K562 (cell line): ENCODE results near the gene RBPMS2. TPM values are rescaled to one million over a fixed set of nuclear protein-coding genes. Genes with fewer than 3 reads are reported as not detected.
A peak's percentile ranks its signal among the peaks of the same experiment; 100 is the strongest.

ENCODE experiments used
- ATAC-seq: fragments of 200-7000 bp; cut with Tn5 transposase; 3 replicates; pipeline ENCODE4 v1.9.1; 2020; ENCODE audit warnings: moderate library complexity
- BruUV-seq: library from RNA; stranded (reverse); fragments of 400-500 nt; replicated peaks from 2 replicates; lab custom pipeline; 2021; lab: Mats Ljungman, UMichigan
- CTCF ChIA-PET: fragments of 300-600 bp; formaldehyde crosslinking; extraction: SDS; loops from one replicate; lab custom pipeline; 2021; ENCODE audit warnings: low intra/inter-chr PET ratio; lab: Yijun Ruan, JAX
- POLR2A ChIA-PET: fragments of 300-600, 350-650 bp; sonication (Branson Sonifier 250); formaldehyde crosslinking; extraction: SDS; loops from one replicate; lab custom pipeline; 2021; ENCODE audit warnings: antibody characterized with exemption, inconsistent platforms; lab: Yijun Ruan, JAX
- DNase-seq, 4 experiments: peaks; one replicate each; pipeline versions ENCODE4 v3.0.0 to v3.0.0-alpha.2; 2011 to 2018; ENCODE audit warnings: low spot score in 3 of 4, mixed read lengths in 3 of 4; ENCODE audit errors: extremely low read depth in 1 of 4
- FAIRE-seq: peaks from 2 replicates; lab custom pipeline; 2011; peaks lifted over from hg19 to GRCh38; lab: Jason Lieb, UNC
- H2AFZ ChIP-seq: 2 replicates; pipeline ENCODE4 v1.6.0; 2011; ENCODE audit warnings: low read depth, low read length, control low read depth, inconsistent platforms
- H3K27ac ChIP-seq: fragments of 200-600 bp; 3 replicates; pipeline ENCODE4 v1.8.0; 2011; ENCODE audit warnings: low read depth, mild to moderate bottlenecking, control low read depth, inconsistent platforms, low read length, moderate library complexity, mixed read lengths; ENCODE audit errors: extremely low read depth
- H3K27me3 ChIP-seq, 2 experiments: fragments of 300-600 bp in 1 of 2; 2 replicates in 1 of 2; 3 replicates in 1 of 2; pipeline versions ENCODE4 v1.6.0 to v1.8.0; 2011; ENCODE audit warnings: inconsistent platforms in 2 of 2, low read length in 2 of 2, mild to moderate bottlenecking in 1 of 2, mixed read lengths in 1 of 2, moderate library complexity in 1 of 2; ENCODE audit not compliant: control insufficient read depth in 2 of 2, insufficient read depth in 2 of 2
- H3K36me3 ChIP-seq: fragments of 300-600 bp; 3 replicates; pipeline ENCODE4 v1.8.0; 2011; ENCODE audit warnings: mild to moderate bottlenecking, low read length, inconsistent platforms; ENCODE audit not compliant: control insufficient read depth, insufficient read depth
- H3K4me1 ChIP-seq, 2 experiments: fragments of 200-600 bp in 1 of 2; replicated peaks in 1 of 2; 2 replicates in 1 of 2; 3 replicates in 1 of 2; pipeline versions ENCODE4 v1.5.1 to v1.8.0; 2011; ENCODE audit warnings: inconsistent platforms in 2 of 2, low read length in 2 of 2, mild to moderate bottlenecking in 1 of 2, mixed read lengths in 1 of 2, moderate library complexity in 1 of 2; ENCODE audit not compliant: control insufficient read depth in 2 of 2, insufficient read depth in 2 of 2
- H3K4me2 ChIP-seq: 2 replicates; pipeline ENCODE4 v1.6.1; 2011; ENCODE audit warnings: low read length, control low read depth, inconsistent platforms, mixed read lengths; ENCODE audit not compliant: insufficient read depth
- H3K4me3 ChIP-seq: fragments of 200-600 bp; sonication (generic), shearing (Covaris generic); 2 replicates; pipeline ENCODE4 v1.5.1; 2016; ENCODE audit warnings: control low read depth, inconsistent platforms
- H3K79me2 ChIP-seq: fragments of 200-600 bp; 3 replicates; pipeline ENCODE4 v1.8.0; 2011; ENCODE audit warnings: low read length, inconsistent platforms; ENCODE audit not compliant: control insufficient read depth, insufficient read depth
- H3K9ac ChIP-seq, 2 experiments: 2 replicates each; pipeline versions ENCODE4 v1.6.0 to v1.6.1; 2011; ENCODE audit warnings: low read depth in 2 of 2, low read length in 2 of 2, control low read depth in 1 of 2, inconsistent platforms in 1 of 2, mild to moderate bottlenecking in 1 of 2, mixed read lengths in 1 of 2; ENCODE audit not compliant: insufficient read depth in 1 of 2
- H3K9me1 ChIP-seq: one replicate; pipeline ENCODE4 v1.6.0; 2011; ENCODE audit warnings: inconsistent platforms, mild to moderate bottlenecking, low read length, moderate library complexity; ENCODE audit not compliant: control insufficient read depth, insufficient read depth
- H3K9me3 ChIP-seq: replicated peaks from 2 replicates; pipeline ENCODE4 v1.5.1; 2011; ENCODE audit warnings: low read depth, low read length, inconsistent platforms; ENCODE audit not compliant: control insufficient read depth, insufficient read depth
- H4K20me1 ChIP-seq: replicated peaks from 2 replicates; pipeline ENCODE4 v1.6.1; 2011; ENCODE audit warnings: low read length, inconsistent platforms, mixed read lengths; ENCODE audit not compliant: control insufficient read depth, insufficient read depth
- ADNP ChIP-seq: fragments of 200-800 bp; sonication (Bioruptor generic); IDR thresholded peaks from 2 replicates; pipeline ENCODE4 v1.6.1; 2016; ENCODE audit warnings: missing genetic modification characterization, missing compliant biosample characterization
- ARID2 ChIP-seq: fragments of 450-650 bp; IDR thresholded peaks from 2 replicates; pipeline ENCODE4 v1.6.1; 2017; ENCODE audit warnings: antibody characterized with exemption, mild to moderate bottlenecking
- CREB1 ChIP-seq, 2 experiments: sonication (generic) in 1 of 2; formaldehyde crosslinking in 1 of 2; IDR thresholded peaks; 2 replicates each; pipeline versions ENCODE4 v1.6.1 to v1.8.0; 2012 to 2022; ENCODE audit warnings: inconsistent platforms in 1 of 2, mild to moderate bottlenecking in 1 of 2, missing genetic modification reagents in 1 of 2, moderate library complexity in 1 of 2
- KLF13 ChIP-seq: fragments of 450-650 bp; IDR thresholded peaks from 2 replicates; pipeline ENCODE4 v1.6.1; 2016; ENCODE audit warnings: missing genetic modification characterization, low read depth, mild to moderate bottlenecking, missing compliant biosample characterization, moderate library complexity, borderline replicate concordance
- NR4A1 ChIP-seq, 2 experiments: fragments of 250-450 bp in 1 of 2; fragments of 450-650 bp in 1 of 2; sonication (Bioruptor Pico) in 1 of 2; IDR thresholded peaks; 2 replicates each; pipeline versions ENCODE4 v1.4.0 to v1.6.1; 2016 to 2020; ENCODE audit warnings: mild to moderate bottlenecking in 2 of 2, missing compliant biosample characterization in 1 of 2, missing genetic modification characterization in 1 of 2, moderate library complexity in 1 of 2
- SMAD4 ChIP-seq: fragments of 250-450 bp; sonication (Bioruptor Pico); conservative IDR thresholded peaks from 2 replicates; pipeline ENCODE4 v1.8.0; 2021; ENCODE audit warnings: inconsistent platforms, mild to moderate bottlenecking, moderate library complexity
- TEAD2 ChIP-seq: fragments of 450-650 bp; IDR thresholded peaks from 2 replicates; pipeline ENCODE4 v1.6.1; 2016; ENCODE audit warnings: missing genetic modification characterization, control low read depth, missing compliant biosample characterization
- ZEB2 ChIP-seq: fragments of 450-650 bp; IDR thresholded peaks from 2 replicates; pipeline ENCODE4 v1.6.1; 2016
- ZNF717 ChIP-seq: fragments of 250-450 bp; sonication (Bioruptor Pico); IDR thresholded peaks from 2 replicates; pipeline ENCODE4 v1.5.0; 2021
- WGBS: fragments of 100-300 bp; shearing (Covaris generic); methylation state at CpG from one replicate; pipeline ENCODE4 v1.1.6; 2016; ENCODE audit warnings: low coverage, mixed read lengths; ENCODE audit not compliant: insufficient coverage; ENCODE audit errors: missing lambda C conversion rate; 5-methylcytosine and 5-hydroxymethylcytosine counted together
- in situ Hi-C: fragments of 300-500 bp; cut with MboI; formaldehyde crosslinking; loops from 4 replicates; pipeline ENCODE4 v1.15.0; 2018; ENCODE audit warnings: inconsistent platforms, mixed read lengths
- intact Hi-C: fragments of 100-400 bp; cut with micrococcal nuclease; formaldehyde crosslinking; loops from 2 replicates; pipeline ENCODE4 v1.14.2; 2022
- polyA plus RNA-seq, 8 experiments: library from polyadenylated mRNA; depleted of rRNA in 4 of 8; stranded (reverse) in 5 of 8; unstranded in 3 of 8; fragments of >200 nt; fragmentation: Nextera tagmentation in 2 of 8; fragmentation: Illumina TruSeq in 1 of 8; extraction: Ambion mirVana in 2 of 8; extraction: Trizol in 1 of 8; gene quantifications; 2 replicates each; pipeline versions ENCODE4 v1.2.1 to v1.2.3, GENCODE V29; 2011 to 2014; ENCODE audit warnings: inconsistent platforms in 1 of 8, missing spikeins in 1 of 8
- total RNA-seq, 7 experiments: library from RNA; depleted of rRNA in 6 of 7; stranded (reverse); fragments of >200 nt in 6 of 7; fragmentation: Illumina TruSeq in 2 of 7; extraction: Trizol in 2 of 7; gene quantifications; 2 replicates each; pipeline versions ENCODE4 v1.2.1 to v1.2.3, GENCODE V29; 2011 to 2021; ENCODE audit warnings: low replicate concordance in 1 of 7
- TF ChIP-seq, protein P1 (sequence below), 3 experiments: IDR thresholded peaks in 2 of 3; conservative IDR thresholded peaks in 1 of 3; 2 replicates each; pipeline ENCODE4 v1.5.1; 2011 to 2012; ENCODE audit warnings: low read length in 3 of 3, mild to moderate bottlenecking in 3 of 3, control low read depth in 2 of 3, improper control_type of control experiment in 1 of 3, inconsistent platforms in 1 of 3, low read depth in 1 of 3, mixed read lengths in 1 of 3, moderate library complexity in 1 of 3; ENCODE audit not compliant: insufficient read depth in 2 of 3
- TF ChIP-seq, protein P2 (sequence below): fragments of 450-650 bp; IDR thresholded peaks from 2 replicates; pipeline ENCODE4 v1.6.1; 2016; ENCODE audit warnings: borderline replicate concordance
- TF ChIP-seq, protein P3 (sequence below): sonication (generic); formaldehyde crosslinking; IDR thresholded peaks from 2 replicates; pipeline ENCODE4 v1.8.0; 2022; ENCODE audit warnings: mild to moderate bottlenecking, missing genetic modification reagents
- TF ChIP-seq, protein P4 (sequence below): fragments of 450-650 bp; formaldehyde crosslinking; IDR thresholded peaks from 2 replicates; pipeline ENCODE4 v1.4.0; 2020; ENCODE audit warnings: mild to moderate bottlenecking, moderate library complexity

Gene RBPMS2
- total and polyA plus RNA-seq, 9 of the 15 experiments (the other 6 are each of a cell fraction or from before 2014, with no cell fraction given) = 0.11 to 2.6 (median 0.37) TPM; not detected in 1

DNA sequence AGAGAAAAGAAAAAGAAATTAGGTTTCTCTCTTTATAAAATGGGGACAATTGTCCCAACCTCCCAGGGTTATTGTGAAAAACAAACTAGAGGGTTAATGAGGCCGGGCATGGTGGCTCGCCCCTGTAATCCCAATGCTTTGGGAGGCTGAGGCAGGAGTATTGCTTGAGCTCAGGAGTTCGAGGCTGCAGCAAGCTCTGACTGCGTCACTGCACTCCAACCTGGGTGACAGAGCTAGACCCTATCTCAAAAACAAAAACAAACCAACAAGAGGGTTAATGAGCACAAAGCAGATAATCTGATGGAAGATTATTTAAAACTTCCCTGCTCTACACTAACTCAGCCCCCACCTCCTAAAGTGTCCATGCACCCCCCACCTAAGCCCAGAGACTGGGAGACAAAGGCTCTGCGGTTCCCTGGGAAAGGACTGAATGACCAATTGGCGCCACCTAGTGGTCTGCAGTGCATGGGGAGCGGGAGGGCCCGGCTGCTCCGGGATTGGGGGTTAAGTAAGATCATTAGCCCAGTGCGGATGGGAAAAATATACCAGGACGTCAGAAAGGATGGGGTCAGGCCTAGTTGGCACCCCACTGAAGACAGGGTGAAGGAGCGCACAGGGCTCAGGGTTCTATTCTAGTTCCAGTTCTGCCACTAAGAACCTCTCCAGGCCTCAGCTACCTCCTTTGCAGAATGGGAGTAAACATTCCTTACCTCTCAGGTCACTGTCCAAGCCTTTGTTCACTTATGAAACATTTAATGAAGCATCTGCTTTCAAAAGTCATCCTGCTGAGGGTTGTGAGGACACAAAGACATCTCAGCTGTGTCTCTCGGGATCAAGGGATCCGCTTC is 34.5 kb upstream of the RBPMS2 start:
- WGBS = 19% methylated on average over 14 of the region's 14 CpGs
- in situ Hi-C loops (loop anchor here (5.0 kb wide), 1 partner anchor 78 kb away; no protein-coding TSS in a partner anchor), intact Hi-C loops (loop anchor here (1.0 to 10.0 kb wide), 5 partner anchors 43 to 123 kb away; no protein-coding TSS in a partner anchor)
- H3K4me3 ChIP-seq = no peak overlapping the region
- no peaks in the 10 kb centered on the region for H4K20me1 ChIP-seq
- H3K27me3 ChIP-seq = peaks cover 3 to 7% of the 10 kb centered on the region in 2 experiments; a peak in 2 of 5 replicates
- no peaks in the 10 kb centered on the region for H3K9me1 ChIP-seq
- H2AFZ ChIP-seq = no peak overlapping the region
- peaks cover 13% of the 10 kb centered on the region in 2 experiments for H3K4me1 ChIP-seq
- no peaks in the 10 kb centered on the region for H3K79me2 ChIP-seq
- POLR2A ChIA-PET = interaction anchor here (1.3 to 2.0 kb wide), 4 partner anchors 10 to 68 kb away, joined by 3 to 10 read pairs (median 4); partner anchors contain the start of gene PIF1
- no peaks in the 10 kb centered on the region for H3K36me3 ChIP-seq
- CTCF ChIA-PET = interaction anchor here (0.6 to 2.1 kb wide), 8 partner anchors 43 to 124 kb away, joined by 3 to 11 read pairs (median 4); no protein-coding TSS in a partner anchor
- H3K27ac ChIP-seq = no peak overlapping the region
- no peak overlapping the region for H3K4me2 ChIP-seq
- peak; percentile 84 to 90 (median 88) for DNase-seq
- no peaks in the 10 kb centered on the region for H3K9me3 ChIP-seq
- BruUV-seq = no TSS peak
- peak; percentile 91 for ATAC-seq
- no peak overlapping the region for H3K9ac ChIP-seq
- FAIRE-seq = peak; percentile 77
- TF ChIP-seq ADNP (tag) (no peak), CREB1 (IDR thresholded peaks at IDR 0.05) (no peak), CREB1 (CRISPR knock-in tag; IDR thresholded peaks at IDR 0.05) (no peak), SMAD4 (CRISPR knock-in tag) (0 out of 2 replicates have a peak, but pooled peaks have one; percentile 21), NR4A1 (CRISPR knock-in tag; IDR thresholded peaks at IDR 0.05) (no peak), NR4A1 (tag; IDR thresholded peaks at IDR 0.05) (no peak), TEAD2 (no peak), KLF13 (tag) (no peak), ARID2 (peak; percentile 50; the same call in 1 of the 2 replicates), ZNF717 (no peak), ZEB2 (no peak)
- TF ChIP-seq, protein P1, sequence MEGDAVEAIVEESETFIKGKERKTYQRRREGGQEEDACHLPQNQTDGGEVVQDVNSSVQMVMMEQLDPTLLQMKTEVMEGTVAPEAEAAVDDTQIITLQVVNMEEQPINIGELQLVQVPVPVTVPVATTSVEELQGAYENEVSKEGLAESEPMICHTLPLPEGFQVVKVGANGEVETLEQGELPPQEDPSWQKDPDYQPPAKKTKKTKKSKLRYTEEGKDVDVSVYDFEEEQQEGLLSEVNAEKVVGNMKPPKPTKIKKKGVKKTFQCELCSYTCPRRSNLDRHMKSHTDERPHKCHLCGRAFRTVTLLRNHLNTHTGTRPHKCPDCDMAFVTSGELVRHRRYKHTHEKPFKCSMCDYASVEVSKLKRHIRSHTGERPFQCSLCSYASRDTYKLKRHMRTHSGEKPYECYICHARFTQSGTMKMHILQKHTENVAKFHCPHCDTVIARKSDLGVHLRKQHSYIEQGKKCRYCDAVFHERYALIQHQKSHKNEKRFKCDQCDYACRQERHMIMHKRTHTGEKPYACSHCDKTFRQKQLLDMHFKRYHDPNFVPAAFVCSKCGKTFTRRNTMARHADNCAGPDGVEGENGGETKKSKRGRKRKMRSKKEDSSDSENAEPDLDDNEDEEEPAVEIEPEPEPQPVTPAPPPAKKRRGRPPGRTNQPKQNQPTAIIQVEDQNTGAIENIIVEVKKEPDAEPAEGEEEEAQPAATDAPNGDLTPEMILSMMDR (IDR thresholded peaks at IDR 0.05 in 2 of 3, conservative IDR thresholded peaks at IDR 0.05 in 1 of 3; ENCODE audit: insufficient read depth in 2 of 3, low read depth in 1 of 3, low read length in 3 of 3) = peak; percentile 91 to 96 (median 93)
- TF ChIP-seq, protein P2, sequence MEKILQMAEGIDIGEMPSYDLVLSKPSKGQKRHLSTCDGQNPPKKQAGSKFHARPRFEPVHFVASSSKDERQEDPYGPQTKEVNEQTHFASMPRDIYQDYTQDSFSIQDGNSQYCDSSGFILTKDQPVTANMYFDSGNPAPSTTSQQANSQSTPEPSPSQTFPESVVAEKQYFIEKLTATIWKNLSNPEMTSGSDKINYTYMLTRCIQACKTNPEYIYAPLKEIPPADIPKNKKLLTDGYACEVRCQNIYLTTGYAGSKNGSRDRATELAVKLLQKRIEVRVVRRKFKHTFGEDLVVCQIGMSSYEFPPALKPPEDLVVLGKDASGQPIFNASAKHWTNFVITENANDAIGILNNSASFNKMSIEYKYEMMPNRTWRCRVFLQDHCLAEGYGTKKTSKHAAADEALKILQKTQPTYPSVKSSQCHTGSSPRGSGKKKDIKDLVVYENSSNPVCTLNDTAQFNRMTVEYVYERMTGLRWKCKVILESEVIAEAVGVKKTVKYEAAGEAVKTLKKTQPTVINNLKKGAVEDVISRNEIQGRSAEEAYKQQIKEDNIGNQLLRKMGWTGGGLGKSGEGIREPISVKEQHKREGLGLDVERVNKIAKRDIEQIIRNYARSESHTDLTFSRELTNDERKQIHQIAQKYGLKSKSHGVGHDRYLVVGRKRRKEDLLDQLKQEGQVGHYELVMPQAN = no peak
- TF ChIP-seq, protein P3, sequence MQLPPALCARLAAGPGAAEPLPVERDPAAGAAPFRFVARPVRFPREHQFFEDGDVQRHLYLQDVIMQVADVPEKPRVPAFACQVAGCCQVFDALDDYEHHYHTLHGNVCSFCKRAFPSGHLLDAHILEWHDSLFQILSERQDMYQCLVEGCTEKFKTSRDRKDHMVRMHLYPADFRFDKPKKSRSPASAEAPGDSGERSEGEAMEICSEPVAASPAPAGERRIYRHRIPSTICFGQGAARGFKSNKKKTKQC (CRISPR knock-in tag) = no peak
- TF ChIP-seq, protein P4, sequence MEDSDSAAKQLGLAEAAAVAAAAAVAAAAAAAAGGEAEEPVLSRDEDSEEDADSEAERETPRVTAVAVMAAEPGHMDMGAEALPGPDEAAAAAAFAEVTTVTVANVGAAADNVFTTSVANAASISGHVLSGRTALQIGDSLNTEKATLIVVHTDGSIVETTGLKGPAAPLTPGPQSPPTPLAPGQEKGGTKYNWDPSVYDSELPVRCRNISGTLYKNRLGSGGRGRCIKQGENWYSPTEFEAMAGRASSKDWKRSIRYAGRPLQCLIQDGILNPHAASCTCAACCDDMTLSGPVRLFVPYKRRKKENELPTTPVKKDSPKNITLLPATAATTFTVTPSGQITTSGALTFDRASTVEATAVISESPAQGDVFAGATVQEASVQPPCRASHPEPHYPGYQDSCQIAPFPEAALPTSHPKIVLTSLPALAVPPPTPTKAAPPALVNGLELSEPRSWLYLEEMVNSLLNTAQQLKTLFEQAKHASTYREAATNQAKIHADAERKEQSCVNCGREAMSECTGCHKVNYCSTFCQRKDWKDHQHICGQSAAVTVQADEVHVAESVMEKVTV (CRISPR knock-in tag) = peak; percentile 78
